ENCODE results near the gene NDUFAF2. TPM values are rescaled to one million over a fixed set of nuclear protein-coding genes. Genes with fewer than 3 reads are reported as not detected.
"Not testable (repeated sequence)": the region's sequence is repeated elsewhere in the genome, so short reads cannot be mapped to it uniquely, and the experiment has no call there.

NDUFAF2 gene
- total RNA-seq, 2 experiments from 2014 or later: 48.5 to 48.8 TPM

GRCh38 chr5:60972231-60972630 lies 27.2 kb downstream of the NDUFAF2 start:
- Mint-ChIP-seq H3K4me1 (peaks cover 14% of the 10 kb centered on the region), H3K27ac (peak overlapping the region; percentile 45), H3K9me3 (peaks cover 29% of the 10 kb centered on the region), H3K27me3 (no peaks in the 10 kb centered on the region), H3K4me3 (no peak overlapping the region), H3K36me3 (peaks cover 54% of the 10 kb centered on the region)
- DNase-seq: peak; percentile 36

DNA sequence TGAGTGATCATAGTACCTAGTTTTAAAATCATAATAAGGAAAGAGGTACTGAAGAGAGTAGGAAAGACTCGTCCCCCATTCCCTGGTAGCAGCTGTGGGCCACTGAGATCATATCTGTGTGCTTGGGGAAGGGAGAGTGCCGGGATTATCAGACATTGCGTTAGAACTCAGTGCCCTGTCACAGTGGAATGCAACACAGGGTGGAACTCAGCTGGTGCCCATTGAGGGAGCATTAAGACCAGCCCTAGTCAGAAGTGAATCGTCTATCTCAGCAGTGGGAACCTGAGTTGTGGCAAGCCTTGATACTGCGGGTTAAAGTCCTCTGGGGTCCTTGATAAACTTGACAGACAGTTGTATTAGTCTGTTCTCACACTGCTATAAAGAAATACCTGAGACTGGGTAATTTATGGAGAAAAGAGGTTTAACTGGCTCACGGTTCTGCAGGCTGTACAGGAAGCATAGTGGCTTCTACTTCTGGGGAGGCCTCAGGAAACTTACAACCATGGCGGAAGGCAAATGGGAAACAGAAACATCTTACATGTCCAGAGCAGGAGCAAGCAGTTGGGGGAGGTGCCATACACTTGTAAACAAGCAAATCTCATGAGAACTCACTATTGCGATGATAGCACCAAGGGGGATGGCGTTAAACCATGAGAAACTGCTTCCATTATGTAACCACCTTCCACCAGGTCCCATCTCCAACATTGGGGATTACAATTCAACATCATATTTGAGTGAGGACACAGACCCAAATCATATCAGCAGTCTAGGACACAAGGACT lies 33.1 kb downstream of the NDUFAF2 start:
- no peak overlapping the region for H3K27ac Mint-ChIP-seq
- peaks cover 9% of the 10 kb centered on the region for H3K4me1 Mint-ChIP-seq
- no peaks in the 10 kb centered on the region for H3K27me3 Mint-ChIP-seq
- peaks cover 21% of the 10 kb centered on the region for H3K9me3 Mint-ChIP-seq
- DNase-seq: no peak
- no peak overlapping the region for H3K4me3 Mint-ChIP-seq
- peaks cover 62% of the 10 kb centered on the region for H3K36me3 Mint-ChIP-seq

DNA sequence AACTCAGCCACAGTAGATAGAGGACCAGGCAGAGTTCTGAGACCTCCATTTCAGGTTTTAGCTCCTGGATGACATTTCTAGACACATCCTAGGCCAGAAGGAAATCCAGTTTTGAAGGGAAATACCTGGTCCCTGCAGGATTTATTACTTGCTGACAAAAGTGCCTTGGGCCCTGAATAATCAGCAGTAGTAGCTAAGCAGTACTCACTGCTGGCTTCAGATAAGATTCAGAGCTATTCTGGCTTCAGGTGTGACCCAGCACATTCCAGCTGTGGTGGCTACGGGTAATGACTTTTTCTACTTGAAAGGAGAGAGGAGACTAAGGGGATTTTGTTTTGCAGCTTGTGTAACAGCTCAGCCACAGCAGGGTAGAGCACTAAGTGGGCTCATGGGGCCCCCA lies 34.0 kb downstream of the NDUFAF2 start:
- Mint-ChIP-seq H3K27ac (no peak overlapping the region), H3K4me3 (no peak overlapping the region), H3K9me3 (peaks cover 21% of the 10 kb centered on the region), H3K36me3 (peaks cover 54% of the 10 kb centered on the region), H3K27me3 (no peaks in the 10 kb centered on the region), H3K4me1 (peaks cover 9% of the 10 kb centered on the region)
- DNase-seq: no peak

GRCh38 chr5:60980511-60980910 lies 35.5 kb downstream of the NDUFAF2 start:
- peaks cover 4% of the 10 kb centered on the region for H3K4me1 Mint-ChIP-seq
- H3K27me3 Mint-ChIP-seq: no peaks in the 10 kb centered on the region
- H3K4me3 Mint-ChIP-seq: no peak overlapping the region
- H3K36me3 Mint-ChIP-seq: peaks cover 59% of the 10 kb centered on the region
- H3K9me3 Mint-ChIP-seq: peaks cover 26% of the 10 kb centered on the region
- no peak overlapping the region for H3K27ac Mint-ChIP-seq
- DNase-seq: no peak

- peaks cover 68% of the 10 kb centered on the region for H3K36me3 Mint-ChIP-seq
- H3K4me3 Mint-ChIP-seq, H3K27me3 Mint-ChIP-seq, H3K4me1 Mint-ChIP-seq, H3K27ac Mint-ChIP-seq, DNase-seq: not testable (repeated sequence)
- H3K9me3 Mint-ChIP-seq: peaks cover 37% of the 10 kb centered on the region
Observed at GRCh38 chr5:60982127-60982526, 37.1 kb downstream of the NDUFAF2 start.

DNA sequence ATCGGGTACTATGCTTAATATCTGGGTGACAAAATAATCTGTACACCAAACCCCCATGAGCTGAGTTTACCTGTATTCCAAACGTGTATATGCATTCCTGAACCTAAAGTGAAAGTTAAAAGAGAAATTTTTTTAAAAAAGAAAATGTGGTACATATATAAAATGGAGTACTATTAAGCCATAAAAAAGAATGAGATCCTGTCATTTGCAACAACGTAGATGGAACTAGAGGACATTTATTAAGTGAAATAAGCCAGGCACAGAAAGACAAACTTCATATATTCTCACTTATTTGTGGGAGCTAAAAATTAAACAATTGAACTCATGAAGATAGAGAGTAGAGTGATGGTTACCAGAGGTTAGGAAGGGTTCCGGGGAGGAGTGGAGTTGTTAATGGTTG lies 44.8 kb downstream of the NDUFAF2 start:
- Mint-ChIP-seq H3K27ac (no peak overlapping the region), H3K27me3 (no peaks in the 10 kb centered on the region), H3K4me1 (peaks cover 5% of the 10 kb centered on the region), H3K36me3 (peaks cover 72% of the 10 kb centered on the region), H3K9me3 (peaks cover 56% of the 10 kb centered on the region), H3K4me3 (no peak overlapping the region)
- DNase-seq: no peak

GRCh38 chr5:60992871-60993270 lies 47.9 kb downstream of the NDUFAF2 start:
- no peak overlapping the region for H3K4me3 Mint-ChIP-seq
- H3K9me3 Mint-ChIP-seq: peaks cover 31% of the 10 kb centered on the region
- H3K36me3 Mint-ChIP-seq: peaks cover 58% of the 10 kb centered on the region
- H3K27me3 Mint-ChIP-seq: no peaks in the 10 kb centered on the region
- H3K4me1 Mint-ChIP-seq: peaks cover 12% of the 10 kb centered on the region
- H3K27ac Mint-ChIP-seq: no peak overlapping the region
- DNase-seq: no peak

DNA sequence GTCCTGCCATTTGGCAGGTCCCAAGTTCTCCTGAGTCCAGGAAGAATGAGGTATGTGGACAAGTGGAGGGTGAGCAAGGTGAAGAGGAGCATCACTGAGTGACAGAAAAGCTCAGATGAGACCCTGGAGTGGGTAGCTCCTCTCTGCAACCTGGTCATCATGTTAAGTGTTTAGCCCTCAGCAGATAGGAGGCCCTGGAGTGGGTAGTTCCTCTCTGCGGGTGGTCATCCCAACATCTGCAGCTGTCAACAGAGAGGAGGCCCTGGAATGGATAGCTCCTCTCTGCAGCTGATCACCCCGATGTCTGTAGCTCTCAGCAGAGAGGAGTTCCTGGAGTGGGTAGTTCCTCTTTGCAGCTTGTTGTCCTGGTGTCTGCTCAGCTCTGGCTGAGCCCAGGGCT lies 48.4 kb downstream of the NDUFAF2 start:
- no peak overlapping the region for H3K27ac Mint-ChIP-seq
- DNase-seq: no peak

GRCh38 chr5:60993875-60994571 lies 49.0 kb downstream of the NDUFAF2 start:
- Mint-ChIP-seq H3K27ac (no peak overlapping the region), H3K36me3 (peaks cover 50% of the 10 kb centered on the region), H3K4me3 (no peak overlapping the region), H3K27me3 (no peaks in the 10 kb centered on the region), H3K9me3 (peaks cover 23% of the 10 kb centered on the region), H3K4me1 (peaks cover 12% of the 10 kb centered on the region)
- no peak for DNase-seq

More for the DNA sequence above, 48.4 kb downstream of the NDUFAF2 start:
- Mint-ChIP-seq H3K4me1 (peaks cover 12% of the 10 kb centered on the region), H3K9me3 (peaks cover 29% of the 10 kb centered on the region), H3K36me3 (peaks cover 53% of the 10 kb centered on the region), H3K4me3 (no peak overlapping the region), H3K27me3 (no peaks in the 10 kb centered on the region)

DNA sequence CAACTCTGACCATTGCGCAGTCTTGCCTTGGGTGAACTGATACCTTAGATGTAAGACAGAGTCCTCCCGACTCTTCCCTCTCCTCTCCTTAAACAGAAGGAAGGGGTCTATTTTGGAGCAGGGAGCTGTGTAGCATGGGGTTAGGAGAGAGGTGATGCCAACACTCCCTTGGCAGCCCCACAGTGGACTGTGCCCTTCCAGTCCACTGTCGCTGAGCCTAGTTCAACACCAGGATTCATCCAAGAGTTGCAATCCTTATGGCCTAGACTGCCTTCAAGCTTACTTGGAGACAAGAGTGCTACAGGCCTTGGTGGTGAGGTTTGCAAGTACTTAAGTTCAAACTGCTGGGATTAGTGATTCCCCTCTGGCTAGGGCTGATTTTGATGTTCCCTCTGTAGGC lies 51.4 kb downstream of the NDUFAF2 start:
- Mint-ChIP-seq H3K36me3 (peaks cover 38% of the 10 kb centered on the region), H3K27me3 (no peaks in the 10 kb centered on the region)

GRCh38 chr5:60997721-60998120 lies 52.7 kb downstream of the NDUFAF2 start:
- no peak overlapping the region for H3K4me3 Mint-ChIP-seq
- no peak overlapping the region for H3K27ac Mint-ChIP-seq
- H3K36me3 Mint-ChIP-seq: peaks cover 25% of the 10 kb centered on the region
- H3K4me1 Mint-ChIP-seq: peaks cover 22% of the 10 kb centered on the region
- no peaks in the 10 kb centered on the region for H3K27me3 Mint-ChIP-seq
- H3K9me3 Mint-ChIP-seq: peaks cover 4% of the 10 kb centered on the region
- no peak for DNase-seq

More for the DNA sequence above, 51.4 kb downstream of the NDUFAF2 start:
- H3K4me1 Mint-ChIP-seq: peaks cover 19% of the 10 kb centered on the region
- H3K27ac Mint-ChIP-seq: no peak overlapping the region
- H3K9me3 Mint-ChIP-seq: peaks cover 13% of the 10 kb centered on the region
- no peak for DNase-seq
- H3K4me3 Mint-ChIP-seq: no peak overlapping the region

GRCh38 chr5:61000887-61001286 lies 55.9 kb downstream of the NDUFAF2 start:
- no peaks in the 10 kb centered on the region for H3K27me3 Mint-ChIP-seq
- no peak overlapping the region for H3K4me3 Mint-ChIP-seq

DNA sequence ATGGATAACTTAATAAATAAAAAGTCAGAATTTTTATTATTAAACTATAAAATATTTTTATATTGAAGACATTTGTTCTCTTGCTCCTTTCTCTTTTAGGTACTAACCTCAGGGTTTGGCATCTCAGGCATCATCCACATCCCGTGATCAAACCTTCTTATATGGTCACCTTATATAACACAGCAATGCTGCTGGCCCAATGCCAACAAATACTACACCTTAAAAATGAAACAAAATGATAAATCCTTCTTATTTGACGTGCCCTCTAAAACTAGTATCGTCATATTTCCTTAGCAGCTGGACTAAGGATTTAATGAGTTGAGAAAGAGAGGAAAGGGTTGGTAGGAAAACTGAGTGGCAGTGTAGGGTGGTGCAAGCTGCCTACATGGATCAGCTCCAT lies 56.6 kb downstream of the NDUFAF2 start:
- Mint-ChIP-seq H3K9me3 (no peaks in the 10 kb centered on the region), H3K27ac (no peak overlapping the region), H3K36me3 (peaks cover 19% of the 10 kb centered on the region), H3K27me3 (no peaks in the 10 kb centered on the region), H3K4me3 (no peak overlapping the region), H3K4me1 (peaks cover 17% of the 10 kb centered on the region)
- no peak for DNase-seq

More at GRCh38 chr5:61000887-61001286, 55.9 kb downstream of the NDUFAF2 start:
- peaks cover 18% of the 10 kb centered on the region for H3K36me3 Mint-ChIP-seq
- no peak for DNase-seq
- no peak overlapping the region for H3K27ac Mint-ChIP-seq
- peaks cover 17% of the 10 kb centered on the region for H3K4me1 Mint-ChIP-seq
- H3K9me3 Mint-ChIP-seq: no peaks in the 10 kb centered on the region

GRCh38 chr5:61002611-61003355 lies 57.8 kb downstream of the NDUFAF2 start:
- Mint-ChIP-seq H3K36me3 (peaks cover 19% of the 10 kb centered on the region), H3K9me3 (no peaks in the 10 kb centered on the region), H3K27me3 (no peaks in the 10 kb centered on the region), H3K4me1 (peaks cover 14% of the 10 kb centered on the region), H3K27ac (no peak overlapping the region), H3K4me3 (no peak overlapping the region)
- DNase-seq: no peak

- Mint-ChIP-seq H3K27me3 (no peaks in the 10 kb centered on the region), H3K4me3 (no peak overlapping the region), H3K27ac (no peak overlapping the region), H3K9me3 (no peaks in the 10 kb centered on the region), H3K4me1 (peaks cover 11% of the 10 kb centered on the region), H3K36me3 (peaks cover 19% of the 10 kb centered on the region)
- no peak for DNase-seq
Observed at GRCh38 chr5:61004448-61004847, 59.4 kb downstream of the NDUFAF2 start.

Measured in activated naive CD8-positive, alpha-beta T cell treated with anti-CD3 and anti-CD28 coated beads for 36 hours (primary cell).